Hepatocyte (in vitro differentiated cells): Measurements from ENCODE around the gene ARHGAP6.

Experiments
- EZH2 ChIP-seq: fragments of 200-600 bp; sonication (generic); IDR thresholded peaks from 2 replicates; pipeline ENCODE4 v1.6.1; 2016; ENCODE audit warnings: antibody characterized with exemption, mild to moderate bottlenecking, borderline replicate concordance
- TF ChIP-seq, protein P1 (sequence below): fragments of 200-600 bp; sonication (generic); IDR thresholded peaks from 2 replicates; pipeline ENCODE4 v1.5.1; 2016; ENCODE audit warnings: antibody characterized with exemption, mild to moderate bottlenecking; ENCODE audit not compliant: poor library complexity

DNA sequence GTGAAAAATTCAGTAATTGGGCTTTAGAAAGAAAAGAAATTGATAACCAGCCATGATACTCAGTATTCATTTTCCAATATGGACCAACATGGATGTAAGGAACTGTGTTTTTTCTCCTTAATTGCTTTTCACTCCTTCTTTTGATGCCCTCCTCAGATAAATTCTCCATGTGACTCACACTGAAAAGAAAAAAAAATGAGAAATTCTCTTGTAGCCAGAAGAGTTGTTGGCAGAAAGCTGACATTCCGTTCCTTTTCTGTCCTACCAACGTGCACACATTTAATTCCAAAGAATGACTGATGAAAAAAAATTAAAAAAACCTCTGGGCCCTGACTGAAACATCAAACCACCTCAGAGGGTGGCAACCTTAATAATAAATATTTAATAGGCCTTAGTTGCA is 219.4 kb downstream of the ARHGAP6 start:
- TF ChIP-seq EZH2: no peak
- TF ChIP-seq, protein P1, sequence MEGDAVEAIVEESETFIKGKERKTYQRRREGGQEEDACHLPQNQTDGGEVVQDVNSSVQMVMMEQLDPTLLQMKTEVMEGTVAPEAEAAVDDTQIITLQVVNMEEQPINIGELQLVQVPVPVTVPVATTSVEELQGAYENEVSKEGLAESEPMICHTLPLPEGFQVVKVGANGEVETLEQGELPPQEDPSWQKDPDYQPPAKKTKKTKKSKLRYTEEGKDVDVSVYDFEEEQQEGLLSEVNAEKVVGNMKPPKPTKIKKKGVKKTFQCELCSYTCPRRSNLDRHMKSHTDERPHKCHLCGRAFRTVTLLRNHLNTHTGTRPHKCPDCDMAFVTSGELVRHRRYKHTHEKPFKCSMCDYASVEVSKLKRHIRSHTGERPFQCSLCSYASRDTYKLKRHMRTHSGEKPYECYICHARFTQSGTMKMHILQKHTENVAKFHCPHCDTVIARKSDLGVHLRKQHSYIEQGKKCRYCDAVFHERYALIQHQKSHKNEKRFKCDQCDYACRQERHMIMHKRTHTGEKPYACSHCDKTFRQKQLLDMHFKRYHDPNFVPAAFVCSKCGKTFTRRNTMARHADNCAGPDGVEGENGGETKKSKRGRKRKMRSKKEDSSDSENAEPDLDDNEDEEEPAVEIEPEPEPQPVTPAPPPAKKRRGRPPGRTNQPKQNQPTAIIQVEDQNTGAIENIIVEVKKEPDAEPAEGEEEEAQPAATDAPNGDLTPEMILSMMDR: no peak
